Mucosa of descending colon (tissue), 3 donors: Measurements from ENCODE around the gene PCK2. TPM values are rescaled to one million over a fixed set of nuclear protein-coding genes. Genes with fewer than 3 reads are reported as not detected.
A peak's percentile ranks its signal among the peaks of the same experiment; 100 is the strongest.

Experiments
- ATAC-seq: fragments of 200-7000 bp; cut with Tn5 transposase; one replicate; pipeline ENCODE4 v1.9.1; 2020; ENCODE audit warnings: mild to moderate bottlenecking, moderate library complexity
- DNase-seq, 3 donors: peaks; one replicate each; pipeline ENCODE4 v3.0.0-alpha.2; 2020
- H3K36me3 ChIP-seq: fragments of 200-600 bp; one replicate; pipeline ENCODE4 v1.8.0; 2021; ENCODE audit warnings: low read depth, mild to moderate bottlenecking
- H3K4me1 ChIP-seq: fragments of 200-600 bp; one replicate; pipeline ENCODE4 v1.8.0; 2021; ENCODE audit warnings: low read depth, mild to moderate bottlenecking
- H3K4me3 ChIP-seq: fragments of 200-600 bp; one replicate; pipeline ENCODE4 v1.8.0; 2021; ENCODE audit warnings: mild to moderate bottlenecking
- H3K9me3 ChIP-seq: fragments of 200-600 bp; one replicate; pipeline ENCODE4 v1.8.0; 2021; ENCODE audit warnings: mild to moderate bottlenecking
- intact Hi-C, 2 donors: fragments of 100-400 bp; cut with DNase I in 1 of 2; cut with micrococcal nuclease in 1 of 2; formaldehyde crosslinking; loops; one replicate each; pipeline versions ENCODE4 v1.11.0 to v1.11.1; 2022; cut with DNase I, micrococcal nuclease
- total RNA-seq, 3 donors: library from RNA; stranded (reverse); fragmentation: NEBNext Ultra II Directional in 2 of 3; extraction: Animal tissue kit (Norgen Biotek cat#: 25700) in 2 of 3; gene quantifications; one replicate each; pipeline versions ENCODE4 v1.2.1 to v1.2.4, GENCODE V29; 2021 to 2023
- TF ChIP-seq, protein P1 (sequence below): fragments of 200-600 bp; IDR thresholded peaks from one replicate; pipeline ENCODE4 v1.8.0; 2022; ENCODE audit warnings: antibody characterized with exemption, mild to moderate bottlenecking
- donor health status: DM: no; HTN: no; CAD: no; lungs with moderate emphysema.
- donor health status: DM: no; HTN: no; CAD: no.
- donor health status: DM: no; HTN: yes; CAD: no.

Gene PCK2
- total RNA-seq, 3 donors from 2014 or later: 64.7 to 150 (median 150) TPM

GRCh38 chr14:24113379-24113800, 19.3 kb downstream of the PCK2 start:
- intact Hi-C loops: no loop called here
- ATAC-seq: no peak
- peaks cover 4% of the 10 kb centered on the region for H3K36me3 ChIP-seq
- no peaks in the 10 kb centered on the region for H3K9me3 ChIP-seq
- H3K4me3 ChIP-seq: peak overlapping the region; percentile 31
- TF ChIP-seq, protein P1, sequence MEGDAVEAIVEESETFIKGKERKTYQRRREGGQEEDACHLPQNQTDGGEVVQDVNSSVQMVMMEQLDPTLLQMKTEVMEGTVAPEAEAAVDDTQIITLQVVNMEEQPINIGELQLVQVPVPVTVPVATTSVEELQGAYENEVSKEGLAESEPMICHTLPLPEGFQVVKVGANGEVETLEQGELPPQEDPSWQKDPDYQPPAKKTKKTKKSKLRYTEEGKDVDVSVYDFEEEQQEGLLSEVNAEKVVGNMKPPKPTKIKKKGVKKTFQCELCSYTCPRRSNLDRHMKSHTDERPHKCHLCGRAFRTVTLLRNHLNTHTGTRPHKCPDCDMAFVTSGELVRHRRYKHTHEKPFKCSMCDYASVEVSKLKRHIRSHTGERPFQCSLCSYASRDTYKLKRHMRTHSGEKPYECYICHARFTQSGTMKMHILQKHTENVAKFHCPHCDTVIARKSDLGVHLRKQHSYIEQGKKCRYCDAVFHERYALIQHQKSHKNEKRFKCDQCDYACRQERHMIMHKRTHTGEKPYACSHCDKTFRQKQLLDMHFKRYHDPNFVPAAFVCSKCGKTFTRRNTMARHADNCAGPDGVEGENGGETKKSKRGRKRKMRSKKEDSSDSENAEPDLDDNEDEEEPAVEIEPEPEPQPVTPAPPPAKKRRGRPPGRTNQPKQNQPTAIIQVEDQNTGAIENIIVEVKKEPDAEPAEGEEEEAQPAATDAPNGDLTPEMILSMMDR: no peak
- peaks cover 18% of the 10 kb centered on the region for H3K4me1 ChIP-seq
- peak in 1 of 3 donors; percentile 39 for DNase-seq

- H3K36me3 ChIP-seq: peaks cover 4% of the 10 kb centered on the region
- intact Hi-C loops: no loop called here
These were observed 19.9 kb downstream of the PCK2 start for GRCh38 chr14:24113801-24114531.

DNA sequence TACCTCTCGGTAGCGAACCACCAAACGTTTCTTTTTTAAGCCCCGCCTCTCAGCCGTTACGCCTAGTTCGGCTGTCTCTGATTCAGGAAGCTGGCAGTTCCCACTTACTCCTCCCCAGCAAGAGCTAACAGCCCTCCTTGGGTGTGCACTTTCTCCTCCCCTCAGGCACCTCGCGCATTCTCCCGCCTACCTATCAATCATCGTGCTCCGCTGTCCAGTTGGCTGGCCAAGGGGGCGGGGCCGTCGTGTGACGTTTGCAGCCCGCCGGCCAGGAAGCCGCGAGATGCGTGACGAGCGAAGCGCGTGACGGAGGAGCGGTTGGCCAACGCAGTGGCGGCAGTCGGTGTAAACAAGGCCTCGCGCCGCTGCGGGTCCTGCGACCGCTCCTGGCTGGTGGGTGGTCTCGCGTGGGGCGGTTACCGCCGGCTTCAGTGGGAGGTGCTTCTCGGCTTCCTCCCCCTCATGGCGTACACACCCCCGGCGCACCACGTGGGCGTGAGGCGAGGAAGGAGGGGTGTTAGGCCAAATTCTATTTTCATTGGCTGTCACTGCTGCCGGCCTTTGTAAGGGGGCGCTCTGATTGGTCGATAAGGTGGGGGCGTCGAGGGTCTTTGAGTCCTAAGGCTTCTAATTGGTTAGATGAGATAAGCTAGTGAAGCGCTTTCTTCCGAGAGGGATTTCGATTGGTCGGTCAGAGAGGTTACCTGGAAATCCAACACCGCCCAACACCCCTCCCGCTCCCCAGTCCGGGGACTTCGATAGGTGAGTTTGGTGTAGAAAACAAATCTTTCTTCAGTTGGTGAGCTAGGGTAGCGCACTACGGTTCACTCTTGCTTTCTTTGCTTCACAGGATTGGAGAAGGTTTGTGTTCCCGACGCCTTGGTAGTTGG, 20.7 kb downstream of the PCK2 start, which contains the start of the genes DCAF11 and NRL:
Gene DCAF11, plus strand, starts transcription at position 246 of the 890 bp plus-strand sequence. CDS start 818 bp downstream, outside the sequence.
Gene NRL, minus strand, starts transcription at position 418 of the 890 bp plus-strand sequence. CDS start 32,101 bp downstream, outside the sequence.
- H3K4me3 ChIP-seq: peak within 1 kb of the TSS; percentile 31
- DNase-seq (peak; percentile 98 to 99 (median 98)), ATAC-seq (peak; percentile 89)
- TF ChIP-seq, protein P1: no peak
- intact Hi-C loops: no loop called here
- H3K4me1 ChIP-seq: peaks cover 10% of the 10 kb centered on the region
- H3K9me3 ChIP-seq: no peaks in the 10 kb centered on the region
- H3K36me3 ChIP-seq: peaks cover 8% of the 10 kb centered on the region

More at GRCh38 chr14:24113801-24114531, 19.9 kb downstream of the PCK2 start:
- peak overlapping the region; percentile 31 for H3K4me3 ChIP-seq
- no peaks in the 10 kb centered on the region for H3K9me3 ChIP-seq
- ATAC-seq: peak; percentile 64
- TF ChIP-seq, protein P1: no peak
- peaks cover 13% of the 10 kb centered on the region for H3K4me1 ChIP-seq
- DNase-seq: peak; percentile 92 to 94 (median 93)

GRCh38 chr14:24115422-24116127, 21.5 kb downstream of the PCK2 start:
- Histone ChIP-seq H3K4me3 (peak overlapping the region; percentile 31), H3K4me1 (peaks cover 10% of the 10 kb centered on the region), H3K9me3 (no peaks in the 10 kb centered on the region), H3K36me3 (peaks cover 15% of the 10 kb centered on the region)
- ATAC-seq (no peak), DNase-seq (peak in 1 of 3 donors; percentile 47)
- TF ChIP-seq, protein P1: no peak
- intact Hi-C loops: no loop called here
